GM18909 (cell line): ENCODE measurements around the gene NFU1.
"Not testable (repeated sequence)": the region's sequence is repeated elsewhere in the genome, so short reads cannot be mapped to it uniquely, and the experiment has no call there.

Source experiments
- ATAC-seq: cut with Tn5 transposase; IDR thresholded peaks from one replicate; pipeline ENCODE4 v1.9.1; 2021; ENCODE audit warnings: mild to moderate bottlenecking; ENCODE audit not compliant: unreplicated experiment, poor library complexity

The NFU1 gene

DNA sequence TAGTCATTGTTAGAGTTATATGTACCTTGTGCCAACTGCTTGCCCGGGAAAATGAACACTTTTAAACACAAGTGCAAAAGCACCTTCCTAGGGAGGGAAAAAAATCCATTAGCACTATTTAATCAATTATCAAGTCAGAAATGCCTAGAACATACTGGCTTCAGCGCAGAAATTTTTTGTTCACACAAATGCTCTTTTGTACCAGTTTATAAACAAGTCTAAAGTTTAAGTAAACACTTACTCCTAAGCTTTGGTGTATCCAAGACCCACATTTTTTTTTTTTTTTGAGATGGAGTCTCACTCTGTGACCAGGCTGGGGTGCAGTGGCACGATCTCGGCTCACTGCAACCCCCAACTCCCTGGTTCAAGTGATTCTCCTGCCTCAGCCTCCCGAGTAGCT, 80.8 kb downstream of the NFU1 start:
- no peak for ATAC-seq

DNA sequence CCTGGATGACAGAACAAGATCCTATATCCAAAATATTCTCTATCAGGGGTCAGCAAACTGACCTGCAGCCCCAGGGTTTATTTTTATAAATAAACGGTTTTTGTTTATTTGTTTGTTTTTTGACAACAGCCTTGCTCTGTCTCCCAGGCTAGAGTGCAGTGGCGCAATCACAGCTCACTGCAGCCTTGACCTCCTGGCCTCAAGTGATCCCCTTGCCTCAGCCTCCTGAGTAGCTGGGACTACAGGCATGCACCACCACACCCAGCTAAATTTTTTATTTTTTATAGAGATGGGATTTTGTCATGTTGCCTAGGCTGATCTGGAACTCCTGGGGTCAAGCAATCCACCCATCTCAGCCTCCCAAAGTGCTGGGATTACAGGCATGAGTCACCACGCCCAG, 82.3 kb downstream of the NFU1 start:
- not testable (repeated sequence) for ATAC-seq

DNA sequence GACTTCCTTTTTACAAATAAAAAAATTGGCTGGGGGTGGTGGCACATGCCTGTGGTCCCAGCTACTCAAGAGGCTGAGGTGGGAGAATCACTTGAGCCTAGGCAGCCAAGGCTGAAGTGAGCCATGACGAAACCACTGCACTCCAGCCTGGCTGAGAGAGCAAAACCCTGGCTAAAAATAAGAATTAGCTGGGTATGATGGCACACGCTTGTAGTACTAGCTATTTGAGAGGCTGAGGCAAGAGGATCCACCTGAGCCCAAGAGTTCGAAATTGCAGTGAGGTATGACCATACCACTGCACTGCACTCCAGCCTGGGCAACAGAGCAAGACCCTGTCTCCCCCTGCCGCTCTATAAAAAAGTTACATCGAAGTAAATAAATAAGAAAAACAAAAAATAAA, 83.9 kb downstream of the NFU1 start:
- ATAC-seq: no peak

DNA sequence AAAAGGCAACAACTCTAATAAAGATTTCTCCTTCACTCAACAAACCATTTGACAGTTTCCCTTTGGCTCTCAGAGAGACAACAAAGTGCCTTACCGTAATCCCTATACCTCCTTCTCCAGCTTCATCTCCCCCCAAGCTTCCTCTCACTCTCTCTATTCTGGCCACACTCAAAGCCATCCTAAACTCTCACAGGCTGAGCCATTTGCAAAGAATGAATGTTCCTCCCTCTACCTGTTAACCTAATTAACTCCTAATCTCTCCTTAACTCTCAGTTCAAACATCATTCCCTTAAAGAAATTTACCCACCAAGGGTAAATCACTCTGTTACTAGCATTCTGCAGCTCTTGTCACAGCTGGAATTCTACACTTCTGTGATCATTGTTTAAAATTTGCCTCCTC, 88.5 kb downstream of the NFU1 start:
- ATAC-seq: no peak
